HG02884 (cell line): ENCODE measurements around the gene AIFM2.
"Not testable (repeated sequence)": the region's sequence is repeated elsewhere in the genome, so short reads cannot be mapped to it uniquely, and the experiment has no call there.

ENCODE experiments used
- ATAC-seq: cut with Tn5 transposase; IDR thresholded peaks from one replicate; pipeline ENCODE4 v1.9.1; 2021; ENCODE audit warnings: mild to moderate bottlenecking, moderate library complexity; ENCODE audit not compliant: unreplicated experiment

The AIFM2 gene

GRCh38 chr10:70096016-70096704, 36.5 kb downstream of the AIFM2 start:
- ATAC-seq: no peak

- ATAC-seq: no peak
Observed at GRCh38 chr10:70094250-70094649, 38.4 kb downstream of the AIFM2 start.

- ATAC-seq: no peak
Observed at GRCh38 chr10:70093335-70093944, 39.2 kb downstream of the AIFM2 start.

- no peak for ATAC-seq
Observed at GRCh38 chr10:70092389-70092718, 40.3 kb downstream of the AIFM2 start.

- ATAC-seq: no peak
Observed at GRCh38 chr10:70090951-70091350, 41.7 kb downstream of the AIFM2 start.

- no peak for ATAC-seq
Observed at GRCh38 chr10:70090013-70090412, 42.6 kb downstream of the AIFM2 start.

- ATAC-seq: no peak
Observed at GRCh38 chr10:70088308-70088698, 44.3 kb downstream of the AIFM2 start.

GRCh38 chr10:70087616-70088307, 44.9 kb downstream of the AIFM2 start:
- no peak for ATAC-seq

GRCh38 chr10:70085975-70086613, 46.5 kb downstream of the AIFM2 start:
- ATAC-seq: no peak

GRCh38 chr10:70084189-70084588, 48.4 kb downstream of the AIFM2 start:
- no peak for ATAC-seq

- not testable (repeated sequence) for ATAC-seq
Observed at GRCh38 chr10:70080789-70081188, 51.8 kb downstream of the AIFM2 start.

GRCh38 chr10:70078937-70079336, 53.7 kb downstream of the AIFM2 start:
- no peak for ATAC-seq

- no peak for ATAC-seq
Observed at GRCh38 chr10:70078329-70078728, 54.3 kb downstream of the AIFM2 start.

- ATAC-seq: no peak
Observed at GRCh38 chr10:70074971-70075370, 57.7 kb downstream of the AIFM2 start.

- ATAC-seq: no peak
Observed at GRCh38 chr10:70074165-70074564, 58.5 kb downstream of the AIFM2 start.

- no peak for ATAC-seq
Observed at GRCh38 chr10:70070834-70071233, 61.8 kb downstream of the AIFM2 start.

GRCh38 chr10:70069346-70069745, 63.3 kb downstream of the AIFM2 start:
- no peak for ATAC-seq

GRCh38 chr10:70068925-70069324, 63.7 kb downstream of the AIFM2 start:
- ATAC-seq: no peak

GRCh38 chr10:70067586-70067985, 65.0 kb downstream of the AIFM2 start:
- no peak for ATAC-seq

GRCh38 chr10:70066190-70066589, 66.4 kb downstream of the AIFM2 start:
- ATAC-seq: no peak

- ATAC-seq: no peak
Observed at GRCh38 chr10:70064486-70064885, 68.1 kb downstream of the AIFM2 start.
